PFSK-1 (cell line): Measurements from ENCODE around the gene DNAJC11.

ENCODE experiments used
- FOXP2 ChIP-seq: optimal IDR thresholded peaks from 2 replicates; pipeline ENCODE3; 2011; ENCODE audit warnings: borderline replicate concordance, control low read depth, inconsistent platforms; ENCODE audit not compliant: insufficient read depth; ENCODE audit errors: extremely low read length, extremely low read depth
- POLR2AphosphoS5 ChIP-seq: IDR thresholded peaks from 2 replicates; pipeline ENCODE4 v1.6.1; 2012; ENCODE audit warnings: low read depth, mild to moderate bottlenecking, control low read depth, low read length, moderate library complexity
- SIN3A ChIP-seq: IDR thresholded peaks from 2 replicates; pipeline ENCODE4 v1.6.1; 2012; ENCODE audit warnings: mild to moderate bottlenecking, low read length, moderate library complexity, borderline replicate concordance; ENCODE audit not compliant: insufficient read depth
- TAF1 ChIP-seq: IDR thresholded peaks from 2 replicates; pipeline ENCODE4 v1.6.1; 2012; ENCODE audit warnings: low read length, control low read depth, borderline replicate concordance; ENCODE audit not compliant: insufficient read depth
- TF ChIP-seq, protein P1 (sequence below), 2 experiments: IDR thresholded peaks; 2 replicates each; pipeline versions ENCODE4 v1.6.1 to v1.8.0; 2011 to 2012; ENCODE audit warnings: low read depth in 2 of 2, low read length in 2 of 2, control low read depth in 1 of 2, inconsistent platforms in 1 of 2, mild to moderate bottlenecking in 1 of 2, moderate library complexity in 1 of 2; ENCODE audit not compliant: insufficient read depth in 1 of 2

DNA sequence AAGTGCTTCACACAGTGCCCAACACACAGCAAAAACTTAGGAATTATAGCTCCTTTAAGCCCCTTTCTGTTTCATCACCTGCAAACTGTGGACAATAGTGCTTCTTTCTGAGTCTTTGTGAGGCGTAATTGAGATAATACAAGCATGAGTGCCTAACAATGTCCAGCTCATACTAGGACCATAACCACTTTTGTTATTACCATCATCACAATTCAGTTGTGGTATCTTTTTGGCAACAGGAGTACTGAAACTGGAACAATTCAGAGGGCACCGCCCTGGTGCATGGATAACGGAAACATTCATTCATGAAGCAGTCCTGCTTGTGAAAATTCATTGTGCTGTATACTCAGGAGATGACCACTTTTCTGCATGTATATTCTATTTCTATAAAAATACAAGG is 18.2 kb downstream of the DNAJC11 start:
- no peak for TF ChIP-seq TAF1
- no peak for TF ChIP-seq POLR2AphosphoS5
- TF ChIP-seq, protein P1, sequence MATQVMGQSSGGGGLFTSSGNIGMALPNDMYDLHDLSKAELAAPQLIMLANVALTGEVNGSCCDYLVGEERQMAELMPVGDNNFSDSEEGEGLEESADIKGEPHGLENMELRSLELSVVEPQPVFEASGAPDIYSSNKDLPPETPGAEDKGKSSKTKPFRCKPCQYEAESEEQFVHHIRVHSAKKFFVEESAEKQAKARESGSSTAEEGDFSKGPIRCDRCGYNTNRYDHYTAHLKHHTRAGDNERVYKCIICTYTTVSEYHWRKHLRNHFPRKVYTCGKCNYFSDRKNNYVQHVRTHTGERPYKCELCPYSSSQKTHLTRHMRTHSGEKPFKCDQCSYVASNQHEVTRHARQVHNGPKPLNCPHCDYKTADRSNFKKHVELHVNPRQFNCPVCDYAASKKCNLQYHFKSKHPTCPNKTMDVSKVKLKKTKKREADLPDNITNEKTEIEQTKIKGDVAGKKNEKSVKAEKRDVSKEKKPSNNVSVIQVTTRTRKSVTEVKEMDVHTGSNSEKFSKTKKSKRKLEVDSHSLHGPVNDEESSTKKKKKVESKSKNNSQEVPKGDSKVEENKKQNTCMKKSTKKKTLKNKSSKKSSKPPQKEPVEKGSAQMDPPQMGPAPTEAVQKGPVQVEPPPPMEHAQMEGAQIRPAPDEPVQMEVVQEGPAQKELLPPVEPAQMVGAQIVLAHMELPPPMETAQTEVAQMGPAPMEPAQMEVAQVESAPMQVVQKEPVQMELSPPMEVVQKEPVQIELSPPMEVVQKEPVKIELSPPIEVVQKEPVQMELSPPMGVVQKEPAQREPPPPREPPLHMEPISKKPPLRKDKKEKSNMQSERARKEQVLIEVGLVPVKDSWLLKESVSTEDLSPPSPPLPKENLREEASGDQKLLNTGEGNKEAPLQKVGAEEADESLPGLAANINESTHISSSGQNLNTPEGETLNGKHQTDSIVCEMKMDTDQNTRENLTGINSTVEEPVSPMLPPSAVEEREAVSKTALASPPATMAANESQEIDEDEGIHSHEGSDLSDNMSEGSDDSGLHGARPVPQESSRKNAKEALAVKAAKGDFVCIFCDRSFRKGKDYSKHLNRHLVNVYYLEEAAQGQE (IDR thresholded peaks at IDR 0.05; ENCODE audit: insufficient read depth in 1 of 2, low read depth in 2 of 2, low read length in 2 of 2), result no peak
- TF ChIP-seq SIN3A, result no peak
- TF ChIP-seq FOXP2, result no peak
